Activated CD4-positive, alpha-beta T cell treated with anti-CD3 and anti-CD28 coated beads for 24 hours (primary cell): ENCODE data around the gene MAP4K2.
A peak's percentile ranks its signal among the peaks of the same experiment; 100 is the strongest.

ENCODE experiments used
- DNase-seq, 2 donors: peaks; one replicate each; pipeline ENCODE4 v3.0.0-alpha.2; 2020; ENCODE audit warnings: low read depth in 2 of 2

Gene MAP4K2

DNA sequence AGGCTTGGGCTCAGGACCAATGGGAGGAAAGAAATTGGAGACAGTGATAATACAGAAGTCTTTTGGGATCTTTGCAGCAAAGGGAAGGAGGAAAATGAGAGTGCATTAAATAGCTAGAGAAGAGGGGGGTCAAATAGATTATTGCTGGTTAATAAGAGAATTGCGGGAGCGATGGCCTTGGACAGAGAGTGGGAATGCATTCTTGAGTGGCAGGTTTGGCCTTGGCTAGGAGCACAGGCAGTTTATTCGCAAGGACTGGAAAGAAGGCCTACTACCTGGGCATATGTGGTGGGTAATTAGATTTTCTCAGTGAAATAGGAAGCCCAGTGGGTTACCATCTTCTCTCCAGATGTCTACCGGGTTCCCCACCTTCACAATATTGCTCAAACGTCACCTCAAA lies 10.8 kb upstream of the MAP4K2 start:
- no peak for DNase-seq

DNA sequence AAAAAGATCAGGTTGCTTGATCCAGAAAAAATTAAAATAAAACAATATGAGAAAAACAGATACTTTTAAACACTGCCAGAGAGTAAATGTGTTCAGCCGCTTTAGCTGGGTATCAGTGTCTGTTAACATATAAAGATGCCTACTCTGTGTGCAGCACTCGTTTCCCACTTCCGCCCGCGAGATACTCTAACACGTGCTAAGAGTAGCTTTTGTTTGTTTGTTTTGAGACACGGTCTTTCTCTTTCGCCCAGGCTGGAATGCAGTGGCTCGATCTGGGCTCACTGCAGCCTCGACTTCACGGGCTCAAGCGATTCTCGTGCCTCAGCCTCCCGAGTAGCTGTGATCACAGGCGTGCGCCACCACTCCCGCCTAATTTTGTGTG lies 7.9 kb upstream of the MAP4K2 start:
- DNase-seq = no peak

- peak; percentile 65 to 79 for DNase-seq
These were observed 7.4 kb upstream of the MAP4K2 start, which contains the start of gene MEN1 for GRCh38 chr11:64810271-64810890. Gene MEN1 (minus strand): TSS chr11:64810551. CDS start chr11:64810109, 442 bp downstream.

GRCh38 chr11:64809781-64810241 lies 6.8 kb upstream of the MAP4K2 start:
- no peak for DNase-seq

GRCh38 chr11:64805481-64805880 lies 2.5 kb upstream of the MAP4K2 start:
- DNase-seq = no peak

- no peak for DNase-seq
These were observed 1.6 kb upstream of the MAP4K2 start for GRCh38 chr11:64804346-64805210.

- no peak for DNase-seq
These were observed 882 bp upstream of the MAP4K2 start for GRCh38 chr11:64803846-64804345.

DNA sequence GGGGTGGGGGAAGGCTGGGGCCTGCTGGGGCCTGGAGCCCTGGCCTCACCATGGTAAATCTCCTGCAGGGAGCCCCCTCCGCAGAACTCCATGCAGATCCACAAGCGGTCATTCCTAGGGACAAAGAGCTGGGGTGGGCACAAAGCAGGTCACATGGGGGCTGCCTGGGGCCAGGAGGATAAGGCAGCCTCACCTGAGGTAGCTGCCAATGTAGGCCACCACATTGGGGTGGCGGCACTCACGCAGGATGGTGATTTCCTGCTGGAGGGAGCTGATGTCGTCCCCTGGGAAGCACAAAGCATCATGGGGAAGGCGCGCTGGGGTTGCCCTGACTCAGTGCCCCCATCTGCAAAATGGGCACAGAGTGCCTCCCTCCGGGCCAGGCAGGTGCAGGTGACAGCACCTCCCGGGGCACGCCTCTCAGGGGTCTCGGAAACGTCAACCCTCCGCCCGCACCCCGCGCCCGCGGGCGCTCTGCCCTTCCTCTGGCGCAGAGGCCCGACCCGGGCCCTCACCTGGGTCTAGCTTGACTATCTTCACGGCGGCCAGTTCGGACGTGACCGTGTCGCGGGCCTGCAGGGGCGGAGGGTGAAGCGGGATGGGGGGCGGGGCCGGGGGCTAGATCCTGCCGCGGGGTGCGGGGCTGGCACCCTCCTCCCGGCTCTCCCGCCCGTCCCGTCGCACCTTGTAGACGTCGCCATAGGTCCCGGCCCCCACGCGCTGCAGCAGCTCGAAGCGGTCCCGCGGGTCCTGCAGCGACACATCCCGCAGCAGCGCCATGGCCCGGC lies 450 bp downstream of the MAP4K2 start:
- DNase-seq = no peak

GRCh38 chr11:64801561-64802369 lies 1.2 kb downstream of the MAP4K2 start:
- no peak for DNase-seq

- DNase-seq = no peak
These were observed 1.9 kb downstream of the MAP4K2 start for GRCh38 chr11:64801158-64801464.

- DNase-seq = no peak
These were observed 2.5 kb downstream of the MAP4K2 start for GRCh38 chr11:64800303-64801157.

GRCh38 chr11:64799623-64800302 lies 3.3 kb downstream of the MAP4K2 start:
- DNase-seq = no peak

- DNase-seq = no peak
These were observed 3.8 kb downstream of the MAP4K2 start for GRCh38 chr11:64799256-64799622.

- no peak for DNase-seq
These were observed 6.1 kb downstream of the MAP4K2 start for GRCh38 chr11:64796757-64797541.

- DNase-seq = no peak
These were observed 6.8 kb downstream of the MAP4K2 start for GRCh38 chr11:64796047-64796756.

DNA sequence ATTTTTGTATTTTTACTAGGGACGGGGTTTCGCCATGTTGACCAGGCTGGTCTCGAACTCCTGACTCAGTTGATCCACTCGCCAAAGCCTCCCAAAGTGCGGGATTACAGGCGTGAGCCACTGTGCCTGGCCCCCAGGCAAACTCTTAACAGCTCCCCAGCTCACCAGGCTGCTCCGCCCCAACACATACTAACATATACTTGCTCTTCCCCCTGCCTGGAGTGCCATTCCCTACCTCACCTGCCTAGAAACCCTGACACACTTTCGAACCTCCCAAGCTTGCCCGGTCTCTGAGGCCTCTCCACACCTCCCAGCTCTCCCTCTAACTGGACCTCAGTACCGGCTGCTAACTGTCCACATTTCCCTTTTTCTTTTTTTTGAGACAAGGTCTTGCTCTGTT lies 8.5 kb downstream of the MAP4K2 start:
- DNase-seq = no peak

DNA sequence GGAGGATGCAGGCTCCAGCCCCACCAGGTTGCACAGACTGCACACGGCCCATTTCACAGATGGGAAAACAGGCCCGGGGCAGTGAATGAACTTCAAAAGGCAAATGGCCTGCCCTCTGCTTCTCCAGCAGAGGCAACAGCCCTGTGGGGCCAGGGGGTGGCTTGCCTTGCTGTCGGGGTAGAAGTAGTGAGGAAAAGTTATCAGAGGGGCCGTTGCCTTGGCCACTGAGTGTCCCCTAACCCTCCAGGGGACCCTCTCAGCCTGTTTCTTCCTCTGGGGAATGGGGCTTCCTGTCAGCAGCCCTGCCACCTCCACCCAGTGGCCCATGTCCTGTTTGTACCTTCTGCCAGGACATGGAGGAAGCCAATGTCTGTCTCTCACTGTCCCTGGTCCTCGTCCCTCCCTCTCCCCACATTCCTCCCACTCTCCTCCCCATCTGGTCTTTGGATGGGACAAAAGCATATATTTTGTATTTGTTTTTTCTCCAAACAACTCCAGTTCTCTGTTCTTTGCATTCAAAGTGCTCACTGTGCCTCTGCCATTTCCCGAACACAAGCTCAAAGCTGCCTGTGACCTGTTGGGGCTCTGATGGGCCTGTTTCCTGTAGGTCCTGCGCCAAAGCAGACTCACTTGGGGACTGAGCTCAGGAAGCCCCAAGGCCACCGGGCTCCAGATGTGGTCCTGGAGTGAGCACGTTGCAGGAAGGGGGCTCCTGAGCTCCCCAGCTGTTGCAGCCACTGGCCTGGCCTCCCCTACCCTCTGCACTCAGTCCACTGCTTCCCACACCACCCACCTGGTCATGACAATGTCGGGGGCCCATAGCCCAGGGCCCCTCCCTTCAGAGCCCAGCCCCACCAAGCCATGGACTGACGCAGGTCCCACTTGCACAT lies 9.5 kb downstream of the MAP4K2 start:
- no peak for DNase-seq

GRCh38 chr11:64792482-64792881 lies 10.5 kb downstream of the MAP4K2 start:
- DNase-seq = no peak
